H1 (cell line): ENCODE measurements around the gene R3HDM2.

Experiments used
- CEBPB ChIP-seq: IDR thresholded peaks from 2 replicates; pipeline ENCODE4 v1.6.1; 2012; ENCODE audit warnings: low read depth, low read length
- EP300 ChIP-seq, 2 experiments: IDR thresholded peaks; 1 replicate in 1 of 2; 2 replicates in 1 of 2; pipeline ENCODE4 v1.6.1; 2011 to 2012; ENCODE audit warnings: low read depth in 2 of 2, low read length in 2 of 2, mild to moderate bottlenecking in 2 of 2, borderline replicate concordance in 1 of 2, inconsistent platforms in 1 of 2, moderate library complexity in 1 of 2
- EZH2 ChIP-seq: fragments of 200-600 bp; sonication (generic); IDR thresholded peaks from 2 replicates; pipeline ENCODE4 v1.7.1; 2012; ENCODE audit warnings: low read depth, mild to moderate bottlenecking, moderate library complexity, low read length, inconsistent platforms; ENCODE audit not compliant: severe bottlenecking
- JUN ChIP-seq: IDR thresholded peaks from 2 replicates; pipeline ENCODE4 v1.6.1; 2011; ENCODE audit warnings: low read depth, mild to moderate bottlenecking, improper control_type of control experiment, low read length
- JUND ChIP-seq: IDR thresholded peaks from 2 replicates; pipeline ENCODE4 v1.6.1; 2011; ENCODE audit warnings: mild to moderate bottlenecking, improper control_type of control experiment, low read length
- KDM1A ChIP-seq: fragments of 200-600, 300-600 bp; sonication (generic); IDR thresholded peaks from 2 replicates; pipeline ENCODE4 v1.7.1; 2016; ENCODE audit warnings: mild to moderate bottlenecking, low read length, borderline replicate concordance
- POLR2A ChIP-seq, 2 experiments: IDR thresholded peaks; 1 replicate in 1 of 2; 2 replicates in 1 of 2; pipeline ENCODE4 v1.6.1; 2011; ENCODE audit warnings: low read depth in 2 of 2, low read length in 2 of 2, mild to moderate bottlenecking in 2 of 2; ENCODE audit errors: control extremely low read depth in 1 of 2
- RBBP5 ChIP-seq: IDR thresholded peaks from 2 replicates; pipeline ENCODE4 v1.7.1; 2012; ENCODE audit warnings: low read depth, mild to moderate bottlenecking, inconsistent platforms, low read length, moderate library complexity, borderline replicate concordance
- SIN3A ChIP-seq, 2 experiments: IDR thresholded peaks in 1 of 2; conservative IDR thresholded peaks in 1 of 2; 2 replicates each; pipeline ENCODE4 v1.6.1; 2011 to 2012; ENCODE audit warnings: low read length in 2 of 2, improper control_type of control experiment in 1 of 2, low read depth in 1 of 2, mild to moderate bottlenecking in 1 of 2
- TF ChIP-seq, protein P1 (sequence below), 3 experiments: IDR thresholded peaks; 1 replicate in 2 of 3; 2 replicates in 1 of 3; pipeline versions ENCODE4 v1.5.1 to v1.6.1; 2011; ENCODE audit warnings: low read length in 3 of 3, mild to moderate bottlenecking in 3 of 3, inconsistent platforms in 2 of 3, low read depth in 1 of 3, moderate library complexity in 1 of 3; ENCODE audit not compliant: insufficient read depth in 1 of 3; ENCODE audit errors: control extremely low read depth in 1 of 3

DNA sequence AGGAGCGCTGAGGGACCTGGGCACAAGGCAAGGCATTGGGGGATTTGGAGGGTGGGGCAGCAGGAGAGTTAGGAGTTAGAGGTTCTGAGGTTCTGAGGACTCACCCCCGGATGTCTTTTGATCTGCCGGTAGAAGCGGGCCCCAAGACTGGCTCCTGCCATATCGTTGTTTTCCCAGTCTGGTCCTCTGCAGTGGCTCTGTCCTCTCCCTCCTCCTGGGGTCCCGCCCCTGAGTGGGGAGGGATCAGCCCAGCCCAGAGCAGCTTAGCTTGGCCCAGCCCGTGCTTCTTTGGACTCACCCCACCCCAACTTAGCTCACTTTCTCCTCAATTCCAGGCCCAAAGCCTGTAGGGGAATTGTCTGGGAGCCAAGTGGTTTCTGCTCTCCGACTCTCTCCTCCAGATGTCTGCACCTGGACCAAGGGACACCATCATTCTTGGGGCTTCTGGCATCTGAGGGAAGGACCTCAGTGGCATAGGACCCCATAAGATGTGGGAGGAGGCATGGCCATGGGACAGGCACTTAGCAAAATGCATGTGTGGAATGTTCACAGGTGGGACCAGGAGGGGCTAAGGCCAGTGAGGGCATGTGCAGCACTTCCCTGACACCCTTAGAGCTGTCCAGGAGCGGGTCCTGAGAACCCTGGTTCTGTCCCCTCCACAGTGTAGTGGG lies 193.8 kb downstream of the R3HDM2 start:
- TF ChIP-seq, protein P1, sequence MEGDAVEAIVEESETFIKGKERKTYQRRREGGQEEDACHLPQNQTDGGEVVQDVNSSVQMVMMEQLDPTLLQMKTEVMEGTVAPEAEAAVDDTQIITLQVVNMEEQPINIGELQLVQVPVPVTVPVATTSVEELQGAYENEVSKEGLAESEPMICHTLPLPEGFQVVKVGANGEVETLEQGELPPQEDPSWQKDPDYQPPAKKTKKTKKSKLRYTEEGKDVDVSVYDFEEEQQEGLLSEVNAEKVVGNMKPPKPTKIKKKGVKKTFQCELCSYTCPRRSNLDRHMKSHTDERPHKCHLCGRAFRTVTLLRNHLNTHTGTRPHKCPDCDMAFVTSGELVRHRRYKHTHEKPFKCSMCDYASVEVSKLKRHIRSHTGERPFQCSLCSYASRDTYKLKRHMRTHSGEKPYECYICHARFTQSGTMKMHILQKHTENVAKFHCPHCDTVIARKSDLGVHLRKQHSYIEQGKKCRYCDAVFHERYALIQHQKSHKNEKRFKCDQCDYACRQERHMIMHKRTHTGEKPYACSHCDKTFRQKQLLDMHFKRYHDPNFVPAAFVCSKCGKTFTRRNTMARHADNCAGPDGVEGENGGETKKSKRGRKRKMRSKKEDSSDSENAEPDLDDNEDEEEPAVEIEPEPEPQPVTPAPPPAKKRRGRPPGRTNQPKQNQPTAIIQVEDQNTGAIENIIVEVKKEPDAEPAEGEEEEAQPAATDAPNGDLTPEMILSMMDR (IDR thresholded peaks at IDR 0.05; ENCODE audit: control extremely low read depth in 1 of 3, insufficient read depth in 1 of 3, low read depth in 1 of 3, low read length in 3 of 3), result no peak
- TF ChIP-seq SIN3A (conservative IDR thresholded peaks at IDR 0.05 in 1 of 2, IDR thresholded peaks at IDR 0.05 in 1 of 2; ENCODE audit: low read depth in 1 of 2, low read length in 2 of 2) (no peak), EP300 (IDR thresholded peaks at IDR 0.05; ENCODE audit: borderline replicate concordance in 1 of 2, low read depth in 2 of 2, low read length in 2 of 2) (no peak), JUN (no peak), CEBPB (no peak), RBBP5 (no peak), KDM1A (no peak), EZH2 (no peak), POLR2A (IDR thresholded peaks at IDR 0.05; ENCODE audit: control extremely low read depth in 1 of 2, low read depth in 2 of 2, low read length in 2 of 2) (no peak), JUND (no peak)
